Testis (tissue), 2 donors: ENCODE measurements around the gene ZPBP2.

Experiments
- CTCF ChIP-seq, 3 experiments: fragments of 450-650 bp in 2 of 3; fragments of 200-600 bp in 1 of 3; sonication (generic) in 1 of 3; IDR thresholded peaks; one replicate each; pipeline ENCODE4 v1.5.1; 2016 to 2019; ENCODE audit warnings: antibody characterized with exemption in 3 of 3, mild to moderate bottlenecking in 2 of 3, moderate library complexity in 1 of 3
- POLR2A ChIP-seq: fragments of 450-650 bp; IDR thresholded peaks from one replicate; pipeline ENCODE4 v1.6.1; 2017; ENCODE audit warnings: antibody characterized with exemption, mild to moderate bottlenecking, moderate library complexity

DNA sequence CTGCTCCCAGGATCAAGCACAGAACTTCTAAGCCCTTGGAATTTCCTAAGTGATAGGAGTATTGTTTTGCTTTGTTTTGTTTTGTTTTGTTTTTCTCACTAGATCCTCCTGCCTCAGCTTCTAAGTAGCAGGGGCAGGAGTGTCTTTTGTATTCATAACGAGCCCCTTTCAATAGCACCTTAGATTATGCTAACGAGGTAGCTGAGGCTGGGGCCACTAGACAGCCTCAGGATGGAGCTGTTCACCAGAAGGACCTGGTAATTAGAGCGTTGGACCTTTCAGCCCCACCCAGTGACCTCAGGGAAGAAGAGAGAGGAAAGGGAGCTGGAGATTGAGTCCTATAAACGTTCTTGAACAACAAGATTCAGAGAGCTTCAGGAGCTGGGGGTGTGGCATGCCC is 47.5 kb upstream of the ZPBP2 start:
- TF ChIP-seq CTCF (IDR thresholded peaks at IDR 0.05) (no peak), POLR2A (no peak)
